ENCODE results near the gene NMT1.

Gene NMT1

GRCh38 chr17:45032174-45032541 is 29.0 kb upstream of the NMT1 start:
- H3K9me3 ChIP-seq (ENCODE audit: control insufficient read depth, insufficient read depth, low read length): no peaks in the 10 kb centered on the region
- H3K27ac ChIP-seq (ENCODE audit: low read depth, low read length): no peak overlapping the region
- peaks cover 40% of the 10 kb centered on the region for H3K36me3 ChIP-seq (ENCODE audit: control insufficient read depth, low read length)
- TF ChIP-seq CTCF (IDR thresholded peaks at IDR 0.05; ENCODE audit: low read depth, low read length, poor library complexity, severe bottlenecking): no peak
- TF ChIP-seq EZH2phosphoT487 (IDR thresholded peaks at IDR 0.05; ENCODE audit: borderline replicate concordance, low read length): no peak
- H3K4me2 ChIP-seq (ENCODE audit: low read length): no peak overlapping the region
- H3K9me2 ChIP-seq (replicated peaks; ENCODE audit: control insufficient read depth, low read length): no peaks in the 10 kb centered on the region
- H3F3A ChIP-seq (ENCODE audit: control insufficient read depth, insufficient read depth): no peaks in the 10 kb centered on the region
- no peaks in the 10 kb centered on the region for H4K20me1 ChIP-seq (ENCODE audit: control insufficient read depth, insufficient read depth, low read depth, low read length)
- H3K4me1 ChIP-seq (ENCODE audit: control insufficient read depth, low read length): peaks cover 4% of the 10 kb centered on the region; the same call in 1 of the 2 replicates
- H3K27me3 ChIP-seq (ENCODE audit: control insufficient read depth, low read length): no peaks in the 10 kb centered on the region
- no peaks in the 10 kb centered on the region for H3K79me2 ChIP-seq (ENCODE audit: control insufficient read depth, low read length)
- H3K4me3 ChIP-seq (ENCODE audit: low read length): no peak overlapping the region

DNA sequence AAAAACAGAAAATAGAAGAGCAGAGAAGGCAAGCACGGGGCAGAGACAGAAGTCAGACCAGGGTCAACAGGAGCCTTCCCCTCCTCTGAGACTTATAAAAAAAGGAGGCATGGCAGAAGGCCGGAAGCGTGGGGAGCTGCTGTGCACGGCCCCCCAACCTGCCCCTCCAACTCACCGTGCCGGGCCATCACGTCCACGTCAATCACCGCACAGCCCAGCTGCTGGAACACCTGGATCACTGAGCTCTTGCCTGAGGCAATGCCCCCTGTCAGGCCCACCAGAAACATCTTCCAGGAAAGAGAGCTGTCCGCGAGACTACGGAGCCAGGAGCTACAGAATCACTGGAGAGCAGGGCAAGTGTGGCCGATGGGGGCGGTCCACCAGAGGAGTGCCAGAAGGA is 26.5 kb upstream of the NMT1 start:
- no peaks in the 10 kb centered on the region for H4K20me1 ChIP-seq (ENCODE audit: control insufficient read depth, insufficient read depth, low read depth, low read length)
- TF ChIP-seq EZH2phosphoT487 (IDR thresholded peaks at IDR 0.05; ENCODE audit: borderline replicate concordance, low read length) (no peak), CTCF (IDR thresholded peaks at IDR 0.05; ENCODE audit: low read depth, low read length, poor library complexity, severe bottlenecking) (no peak)
- no peak overlapping the region for H3K27ac ChIP-seq (ENCODE audit: low read depth, low read length)
- H3K9me3 ChIP-seq (ENCODE audit: control insufficient read depth, insufficient read depth, low read length): no peaks in the 10 kb centered on the region
- no peak overlapping the region for H3K4me2 ChIP-seq (ENCODE audit: low read length)
- no peak overlapping the region for H3K4me3 ChIP-seq (ENCODE audit: low read length)
- peaks cover 13% of the 10 kb centered on the region for H3K79me2 ChIP-seq (ENCODE audit: control insufficient read depth, low read length)
- H3F3A ChIP-seq (ENCODE audit: control insufficient read depth, insufficient read depth): no peaks in the 10 kb centered on the region
- peaks cover 35% of the 10 kb centered on the region for H3K36me3 ChIP-seq (ENCODE audit: control insufficient read depth, low read length)
- no peaks in the 10 kb centered on the region for H3K27me3 ChIP-seq (ENCODE audit: control insufficient read depth, low read length)
- peaks cover 4% of the 10 kb centered on the region; the same call in 1 of the 2 replicates for H3K4me1 ChIP-seq (ENCODE audit: control insufficient read depth, low read length)
- H3K9me2 ChIP-seq (replicated peaks; ENCODE audit: control insufficient read depth, low read length): no peaks in the 10 kb centered on the region

DNA sequence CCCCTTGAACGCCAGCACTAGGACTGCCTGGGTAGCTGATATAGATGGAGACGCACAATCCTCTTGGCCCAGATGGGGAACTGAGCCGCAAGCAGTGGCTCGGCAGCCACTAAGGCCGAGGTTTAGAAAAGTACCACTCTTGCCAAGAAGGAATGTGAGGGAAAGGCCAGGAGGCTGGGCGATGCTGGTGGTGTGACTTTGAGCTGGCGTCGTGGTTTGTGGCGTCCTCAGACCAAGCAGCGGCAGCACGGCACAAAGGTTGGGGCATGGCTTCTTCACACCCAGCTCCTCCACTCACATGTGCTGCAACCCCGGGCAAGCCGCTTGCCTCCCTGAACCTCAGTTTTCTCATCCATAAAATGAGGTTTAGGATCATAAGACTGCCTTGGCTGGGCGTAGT is 25.3 kb upstream of the NMT1 start:
- Histone ChIP-seq H3K79me2 (ENCODE audit: control insufficient read depth, low read length) (peaks cover 19% of the 10 kb centered on the region), H3K9me3 (ENCODE audit: control insufficient read depth, insufficient read depth, low read length) (no peaks in the 10 kb centered on the region), H3K4me2 (ENCODE audit: low read length) (no peak overlapping the region), H3K4me1 (ENCODE audit: control insufficient read depth, low read length) (peaks cover 4% of the 10 kb centered on the region; the same call in 1 of the 2 replicates), H3K27me3 (ENCODE audit: control insufficient read depth, low read length) (no peaks in the 10 kb centered on the region), H3K36me3 (ENCODE audit: control insufficient read depth, low read length) (peaks cover 28% of the 10 kb centered on the region), H4K20me1 (ENCODE audit: control insufficient read depth, insufficient read depth, low read depth, low read length) (peaks cover 5% of the 10 kb centered on the region; the same call in 1 of the 2 replicates), H3F3A (ENCODE audit: control insufficient read depth, insufficient read depth) (no peaks in the 10 kb centered on the region), H3K27ac (ENCODE audit: low read depth, low read length) (no peak overlapping the region), H3K9me2 (replicated peaks; ENCODE audit: control insufficient read depth, low read length) (no peaks in the 10 kb centered on the region), H3K4me3 (ENCODE audit: low read length) (no peak overlapping the region)
- TF ChIP-seq EZH2phosphoT487 (IDR thresholded peaks at IDR 0.05; ENCODE audit: borderline replicate concordance, low read length): no peak

GRCh38 chr17:45036691-45037090 is 24.4 kb upstream of the NMT1 start:
- TF ChIP-seq CTCF (IDR thresholded peaks at IDR 0.05; ENCODE audit: low read depth, low read length, poor library complexity, severe bottlenecking) (no peak), EZH2phosphoT487 (IDR thresholded peaks at IDR 0.05; ENCODE audit: borderline replicate concordance, low read length) (no peak)
- Histone ChIP-seq H3K79me2 (ENCODE audit: control insufficient read depth, low read length) (peaks cover 22% of the 10 kb centered on the region), H3K4me2 (ENCODE audit: low read length) (no peak overlapping the region), H3K4me1 (ENCODE audit: control insufficient read depth, low read length) (peaks cover 4% of the 10 kb centered on the region; the same call in 1 of the 2 replicates), H3F3A (ENCODE audit: control insufficient read depth, insufficient read depth) (no peaks in the 10 kb centered on the region), H3K9me2 (replicated peaks; ENCODE audit: control insufficient read depth, low read length) (no peaks in the 10 kb centered on the region), H3K27ac (ENCODE audit: low read depth, low read length) (no peak overlapping the region), H3K27me3 (ENCODE audit: control insufficient read depth, low read length) (no peaks in the 10 kb centered on the region), H3K36me3 (ENCODE audit: control insufficient read depth, low read length) (peaks cover 20% of the 10 kb centered on the region), H3K4me3 (ENCODE audit: low read length) (no peak overlapping the region), H3K9me3 (ENCODE audit: control insufficient read depth, insufficient read depth, low read length) (no peaks in the 10 kb centered on the region), H4K20me1 (ENCODE audit: control insufficient read depth, insufficient read depth, low read depth, low read length) (peaks cover 6% of the 10 kb centered on the region; the same call in 1 of the 2 replicates)

Data from DOHH2 (cell line).